IMR-90 (cell line): Measurements from ENCODE around the gene MOV10L1. TPM values are rescaled to one million over a fixed set of nuclear protein-coding genes. Genes with fewer than 3 reads are reported as not detected.

Source experiments
- ATAC-seq: fragments of 200-7000 bp; cut with Tn5 transposase; 2 replicates; pipeline ENCODE4 v1.9.1; 2020; ENCODE audit warnings: low read depth, mild to moderate bottlenecking, moderate library complexity
- BruUV-seq: library from RNA; stranded (reverse); fragments of 400-500 nt; replicated peaks from 2 replicates; lab custom pipeline; 2021; lab: Mats Ljungman, UMichigan
- CTCF ChIA-PET: fragments of 300-600 bp; formaldehyde crosslinking; extraction: SDS; loops from one replicate; lab custom pipeline; 2021; ENCODE audit warnings: antibody characterized with exemption; lab: Yijun Ruan, JAX
- POLR2A ChIA-PET: fragments of 300-600 bp; sonication (Branson Sonifier 250); formaldehyde crosslinking; loops from one replicate; lab custom pipeline; 2022; ENCODE audit warnings: antibody characterized with exemption; ENCODE audit not compliant: unreplicated experiment; lab: Charles Lee
- DNase-seq: peaks from one replicate; pipeline ENCODE4 v3.0.0; 2013
- H2AFZ ChIP-seq: replicated peaks from 2 replicates; pipeline ENCODE3; 2013; ENCODE audit warnings: low read length, mild to moderate bottlenecking; ENCODE audit not compliant: poor library complexity
- H2AK5ac ChIP-seq: 2 replicates; pipeline ENCODE4 v1.6.1; 2013; ENCODE audit warnings: low read depth, low read length, inconsistent platforms
- H2AK9ac ChIP-seq: replicated peaks from 2 replicates; pipeline ENCODE3; 2013; ENCODE audit warnings: mild to moderate bottlenecking, low read depth, low read length, moderate library complexity; ENCODE audit not compliant: poor library complexity
- H2BK120ac ChIP-seq: 2 replicates; pipeline ENCODE4 v1.6.1; 2013; ENCODE audit warnings: low read depth, low read length, inconsistent platforms
- H2BK15ac ChIP-seq: 3 replicates; pipeline ENCODE4 v1.6.1; 2013; ENCODE audit warnings: low read depth, low read length, inconsistent platforms
- H2BK20ac ChIP-seq: 2 replicates; pipeline ENCODE4 v1.6.1; 2013; ENCODE audit warnings: low read depth, mild to moderate bottlenecking, inconsistent platforms, low read length, moderate library complexity
- H2BK5ac ChIP-seq: 2 replicates; pipeline ENCODE4 v1.6.1; 2013; ENCODE audit warnings: mild to moderate bottlenecking, low read depth, low read length, inconsistent platforms; ENCODE audit not compliant: poor library complexity, severe bottlenecking
- H3K14ac ChIP-seq: replicated peaks from 2 replicates; pipeline ENCODE4 v1.6.1; 2013; ENCODE audit warnings: low read depth, low read length, inconsistent platforms
- H3K18ac ChIP-seq: 2 replicates; pipeline ENCODE4 v1.6.1; 2013; ENCODE audit warnings: low read depth, low read length, control low read depth
- H3K23ac ChIP-seq: 2 replicates; pipeline ENCODE4 v1.6.1; 2013; ENCODE audit warnings: low read depth, low read length, inconsistent platforms
- H3K27ac ChIP-seq: 2 replicates; pipeline ENCODE4 v1.5.1; 2013; ENCODE audit warnings: mild to moderate bottlenecking, control low read depth, low read length; ENCODE audit not compliant: insufficient read depth
- H3K27me3 ChIP-seq: 2 replicates; pipeline ENCODE4 v1.6.1; 2013; ENCODE audit warnings: low read length; ENCODE audit not compliant: control insufficient read depth, insufficient read depth
- H3K36me3 ChIP-seq: 2 replicates; pipeline ENCODE4 v1.6.1; 2013; ENCODE audit warnings: low read length, mixed read lengths; ENCODE audit not compliant: control insufficient read depth, insufficient read depth
- H3K4ac ChIP-seq: 2 replicates; pipeline ENCODE4 v1.6.1; 2013; ENCODE audit warnings: low read depth, low read length, inconsistent platforms
- H3K4me1 ChIP-seq: 2 replicates; pipeline ENCODE4 v1.6.1; 2013; ENCODE audit warnings: low read length, mixed read lengths; ENCODE audit not compliant: control insufficient read depth, insufficient read depth
- H3K4me2 ChIP-seq: 2 replicates; pipeline ENCODE4 v1.6.1; 2013; ENCODE audit warnings: low read depth, mild to moderate bottlenecking, control low read depth, low read length, moderate library complexity
- H3K4me3 ChIP-seq: 2 replicates; pipeline ENCODE4 v1.5.1; 2013; ENCODE audit warnings: low read depth, mild to moderate bottlenecking, control low read depth, low read length, moderate library complexity; ENCODE audit not compliant: insufficient read depth
- H3K56ac ChIP-seq: 2 replicates; pipeline ENCODE4 v1.6.1; 2013; ENCODE audit warnings: low read length, inconsistent platforms; ENCODE audit not compliant: insufficient read depth; ENCODE audit errors: extremely low read depth
- H3K79me1 ChIP-seq, 2 experiments: 2 replicates each; pipeline ENCODE4 v1.6.1; 2013; ENCODE audit warnings: low read length in 2 of 2, inconsistent platforms in 1 of 2, low read depth in 1 of 2
- H3K9ac ChIP-seq: 2 replicates; pipeline ENCODE4 v1.6.1; 2013; ENCODE audit warnings: low read depth, low read length, control low read depth
- H3K9me1 ChIP-seq: 2 replicates; pipeline ENCODE4 v1.6.1; 2013; ENCODE audit warnings: low read length, inconsistent platforms; ENCODE audit not compliant: insufficient read depth
- H3K9me3 ChIP-seq: 2 replicates; pipeline ENCODE4 v1.6.1; 2013; ENCODE audit warnings: low read length; ENCODE audit not compliant: control insufficient read depth, insufficient read depth
- H4K20me1 ChIP-seq: 2 replicates; pipeline ENCODE4 v1.6.1; 2013; ENCODE audit warnings: low read length, inconsistent platforms; ENCODE audit not compliant: insufficient read depth
- H4K5ac ChIP-seq: 2 replicates; pipeline ENCODE4 v1.6.1; 2013; ENCODE audit warnings: mild to moderate bottlenecking, low read depth, low read length, control low read depth
- H4K8ac ChIP-seq, 2 experiments: 2 replicates each; pipeline ENCODE4 v1.6.1; 2013; ENCODE audit warnings: low read depth in 2 of 2, low read length in 2 of 2, control low read depth in 1 of 2, inconsistent platforms in 1 of 2
- H4K91ac ChIP-seq: 2 replicates; pipeline ENCODE4 v1.6.1; 2013; ENCODE audit warnings: low read depth, low read length, inconsistent platforms; ENCODE audit not compliant: insufficient read depth
- RAD21 ChIP-seq: IDR thresholded peaks from 2 replicates; pipeline ENCODE4 v1.6.1; 2012; ENCODE audit warnings: low read length, improper control_type of control experiment
- WGBS, 2 experiments: methylation state at CpG; one replicate each; pipeline versions ENCODE4 v1.1.5 to v1.1.7; 2013; ENCODE audit warnings: missing lambda C conversion rate in 2 of 2; ENCODE audit not compliant: insufficient read length in 1 of 2; ENCODE audit errors: extremely low coverage in 2 of 2; 5-methylcytosine and 5-hydroxymethylcytosine counted together
- dilution Hi-C: fragments of 300-500 bp; cut with HindIII; formaldehyde crosslinking; loops from one replicate; pipeline ENCODE4 v1.14.3; 2018; ENCODE audit warnings: low sequenced_read_pairs; ENCODE audit not compliant: unreplicated experiment
- in situ Hi-C: fragments of 300-500 bp; cut with MboI; formaldehyde crosslinking; loops from 3 replicates; pipeline ENCODE4 v1.14.3; 2019; ENCODE audit warnings: low sequenced_read_pairs, inconsistent platforms, mixed read lengths
- intact Hi-C: fragments of 100-400 bp; cut with micrococcal nuclease; formaldehyde crosslinking; loops from 2 replicates; pipeline ENCODE4 v1.10.0; 2022
- polyA plus RNA-seq, 3 experiments: library from polyadenylated mRNA; depleted of rRNA; stranded (reverse); fragments of >200 nt; gene quantifications; 2 replicates each; pipeline ENCODE4 v1.2.3, GENCODE V29; 2012; ENCODE audit warnings: low replicate concordance in 1 of 3
- total RNA-seq: library from RNA; depleted of rRNA; stranded (reverse); fragments of >200 nt; gene quantifications from 2 replicates; pipeline ENCODE4 v1.2.3, GENCODE V29; 2012

MOV10L1 gene
- total and polyA plus RNA-seq, 2 of the 4 experiments (the other 2 are of a cell fraction) = 0.72 to 1.4 TPM

- Histone ChIP-seq H3K4me2 (no peak overlapping the region), H4K91ac (no peak overlapping the region), H3K27ac (no peak overlapping the region), H2BK5ac (no peak overlapping the region), H3K4me1 (peaks cover 6% of the 10 kb centered on the region; the same call in 1 of the 2 replicates), H2BK15ac (no peak overlapping the region), H3K9me1 (no peaks in the 10 kb centered on the region), H3K27me3 (no peaks in the 10 kb centered on the region; the same call in 1 of the 2 replicates), H3K79me1 (no peaks in the 10 kb centered on the region), H3K23ac (no peak overlapping the region), H2BK120ac (no peak overlapping the region), H3K36me3 (peaks cover 2% of the 10 kb centered on the region; the same call in 1 of the 2 replicates), H4K5ac (no peak overlapping the region), H3K4ac (no peak overlapping the region), H4K20me1 (no peaks in the 10 kb centered on the region), H3K9me3 (no peaks in the 10 kb centered on the region), H3K14ac (no peak overlapping the region), H4K8ac (no peak overlapping the region), H3K56ac (no peak overlapping the region), H2BK20ac (no peak overlapping the region), H3K18ac (no peak overlapping the region), H2AFZ (no peak overlapping the region), H3K9ac (no peak overlapping the region), H2AK9ac (no peak overlapping the region), H3K4me3 (no peak overlapping the region), H2AK5ac (no peak overlapping the region)
- ChIA-PET CTCF (no interaction called here), POLR2A (no interaction called here)
- dilution Hi-C loops = no loop called here
- DNase-seq (no peak), ATAC-seq (no peak)
- in situ Hi-C loops = no loop called here
- 77% methylated on average over 18 of the region's 39 CpGs; no CpG with 5 or more reads in 1 of the 2 experiments for WGBS, 2 experiments
- intact Hi-C loops = no loop called here
- no TSS peak for BruUV-seq
- no peak for TF ChIP-seq RAD21
Measured at GRCh38 chr22:50179937-50180726, 90.3 kb downstream of the MOV10L1 start.
